Fibroblast of mammary gland (primary cell): ENCODE results near the gene ABCA9.

ENCODE experiments used
- DNase-seq: peaks from one replicate; pipeline ENCODE4 v3.0.0-alpha.2; 2010; ENCODE audit warnings: low read depth
- H3K4me3 ChIP-seq: 2 replicates; pipeline ENCODE4 v1.5.1; 2011; ENCODE audit warnings: low read depth, mild to moderate bottlenecking, low read length, moderate library complexity; ENCODE audit not compliant: control insufficient read depth
- CTCF ChIP-seq: conservative IDR thresholded peaks from 2 replicates; pipeline ENCODE4 v1.5.1; 2011; ENCODE audit warnings: low read depth, low read length, inconsistent platforms; ENCODE audit not compliant: control insufficient read depth, insufficient read depth

ABCA9 gene

GRCh38 chr17:69031839-69032238, 28.9 kb downstream of the ABCA9 start:
- TF ChIP-seq CTCF = no peak
- DNase-seq = no peak
- H3K4me3 ChIP-seq = no peak overlapping the region

DNA sequence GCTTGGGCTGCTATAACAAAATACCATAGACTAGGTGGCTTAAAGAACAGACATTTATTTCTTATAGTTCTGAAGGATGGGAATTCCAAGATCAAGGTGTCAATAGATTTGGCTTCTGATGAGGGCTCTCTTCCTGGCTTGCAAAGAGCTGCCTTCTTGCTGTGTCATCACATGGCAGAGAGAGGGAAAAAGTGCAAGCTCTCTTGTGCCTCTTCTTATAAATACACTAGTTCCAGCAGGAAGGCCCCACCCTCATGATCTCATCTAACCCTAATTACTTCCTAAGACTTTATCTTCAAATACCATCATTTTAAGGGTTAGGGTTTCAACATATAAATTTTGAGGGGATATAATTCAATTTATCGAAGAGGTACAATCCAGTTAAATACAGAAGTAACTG, 30.6 kb downstream of the ABCA9 start:
- no peak overlapping the region for H3K4me3 ChIP-seq
- DNase-seq = no peak
- TF ChIP-seq CTCF = no peak

GRCh38 chr17:69018687-69019086, 42.0 kb downstream of the ABCA9 start:
- TF ChIP-seq CTCF = no peak
- no peak overlapping the region for H3K4me3 ChIP-seq
- no peak for DNase-seq

DNA sequence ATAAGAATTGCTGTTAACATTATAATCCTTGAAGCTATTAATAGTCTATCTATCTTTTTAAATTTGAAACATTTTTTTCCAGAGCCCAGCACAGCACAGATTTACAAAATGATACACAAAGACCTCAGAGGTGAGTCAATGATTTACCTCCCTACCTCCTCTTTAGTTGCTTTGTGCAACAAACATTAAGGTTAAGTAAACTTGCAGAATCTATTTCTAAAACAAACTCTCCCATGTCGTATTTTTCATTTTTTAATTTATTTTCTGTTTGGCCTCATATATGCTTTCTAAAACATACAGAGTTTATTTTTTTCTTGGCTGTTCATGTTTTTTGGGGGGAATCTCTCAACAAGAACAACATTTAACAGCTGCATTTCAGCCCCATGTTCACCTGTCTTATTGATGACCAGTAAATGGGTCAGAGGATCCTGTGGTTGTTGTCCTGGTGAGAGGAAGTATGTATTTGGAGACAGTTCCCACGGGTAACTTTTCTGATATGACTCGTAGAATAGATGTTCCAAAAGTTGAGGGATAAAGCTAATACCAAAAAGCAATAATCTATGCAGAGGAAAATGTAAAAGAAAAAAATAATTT, 42.6 kb downstream of the ABCA9 start:
- no peak for TF ChIP-seq CTCF

GRCh38 chr17:69015631-69016030, 45.1 kb downstream of the ABCA9 start:
- no peak overlapping the region for H3K4me3 ChIP-seq
- no peak for DNase-seq
- TF ChIP-seq CTCF = no peak

More for the DNA sequence above, 42.6 kb downstream of the ABCA9 start:
- H3K4me3 ChIP-seq = no peak overlapping the region
- DNase-seq = peak; percentile 23

- peak; percentile 80 for DNase-seq
These were observed 47.6 kb downstream of the ABCA9 start for GRCh38 chr17:69012895-69013805.

More at GRCh38 chr17:69012895-69013805, 47.6 kb downstream of the ABCA9 start:
- no peak for TF ChIP-seq CTCF
- H3K4me3 ChIP-seq = no peak overlapping the region
